DMS114 treated with DMSO at 0.1 percent for 48 hours (cell line): ENCODE data around the gene DNAH2.

ENCODE experiments used
- DNase-seq: peaks from one replicate; lab custom pipeline; 2025; ENCODE audit not compliant: unreplicated experiment; lab: John Stamatoyannopoulos, UW

DNAH2 gene

GRCh38 chr17:7849130-7849750, 131.7 kb downstream of the DNAH2 start:
- no peak for DNase-seq

GRCh38 chr17:7849751-7850504, 132.4 kb downstream of the DNAH2 start:
- DNase-seq, result no peak

GRCh38 chr17:7850701-7851437, 133.3 kb downstream of the DNAH2 start:
- no peak for DNase-seq

- peak; percentile 31 for DNase-seq
Observed at GRCh38 chr17:7851438-7852261, 134.1 kb downstream of the DNAH2 start.

- no peak for DNase-seq
Observed at GRCh38 chr17:7852262-7852670, 134.7 kb downstream of the DNAH2 start.

GRCh38 chr17:7852919-7853690, 135.6 kb downstream of the DNAH2 start:
- DNase-seq, result no peak

- DNase-seq, result peak; percentile 26
Observed at GRCh38 chr17:7853691-7854038, 136.1 kb downstream of the DNAH2 start.

- no peak for DNase-seq
Observed at GRCh38 chr17:7854078-7854777, 136.7 kb downstream of the DNAH2 start.

- DNase-seq, result no peak
Observed at GRCh38 chr17:7854851-7855659, 137.5 kb downstream of the DNAH2 start, which contains the start of gene TMEM88. TSS of gene TMEM88 (plus strand) at chr17:7855066. CDS start at chr17:7855075, 9 bp downstream.

- no peak for DNase-seq
Observed at GRCh38 chr17:7855660-7856010, 138.1 kb downstream of the DNAH2 start.

- peak; percentile 35 for DNase-seq
Observed at GRCh38 chr17:7856011-7856810, 138.7 kb downstream of the DNAH2 start.

GRCh38 chr17:7856811-7857712, 139.5 kb downstream of the DNAH2 start, which contains the start of gene NAA38:
TSS of gene NAA38 (minus strand) at chr17:7857559. CDS start at chr17:7857463, 96 bp downstream.
- DNase-seq, result peak; percentile 99

GRCh38 chr17:7857713-7858521, 140.4 kb downstream of the DNAH2 start, which contains the start of gene CYB5D1:
TSS of gene CYB5D1 (plus strand) at chr17:7858003. CDS start at chr17:7858135, 132 bp downstream.
- DNase-seq, result peak; percentile 96

- peak; percentile 36 for DNase-seq
Observed at GRCh38 chr17:7858522-7858810, 140.9 kb downstream of the DNAH2 start.

GRCh38 chr17:7859028-7859427, 141.5 kb downstream of the DNAH2 start:
- no peak for DNase-seq
